Right lung (tissue), 5 donors: ENCODE results near the gene AGMO. TPM values are rescaled to one million over a fixed set of nuclear protein-coding genes. Genes with fewer than 3 reads are reported as not detected.

Experiments used
- DNase-seq, 2 donors: peaks; one replicate each; pipeline ENCODE4 v3.0.0-alpha.2; 2013
- polyA plus RNA-seq, 5 donors: library from polyadenylated mRNA; unstranded; fragments of 120-200 nt; gene quantifications; one replicate each; pipeline versions ENCODE4 v1.2.1 to v1.2.3, GENCODE V29; 2013; ENCODE audit warnings: inconsistent platforms in 1 of 5, low replicate concordance in 1 of 5; ENCODE audit not compliant: insufficient read length in 5 of 5, insufficient read depth in 1 of 5

Gene AGMO
- polyA plus RNA-seq, 5 donors: 0.36 to 0.79 (median 0.69) TPM

DNA sequence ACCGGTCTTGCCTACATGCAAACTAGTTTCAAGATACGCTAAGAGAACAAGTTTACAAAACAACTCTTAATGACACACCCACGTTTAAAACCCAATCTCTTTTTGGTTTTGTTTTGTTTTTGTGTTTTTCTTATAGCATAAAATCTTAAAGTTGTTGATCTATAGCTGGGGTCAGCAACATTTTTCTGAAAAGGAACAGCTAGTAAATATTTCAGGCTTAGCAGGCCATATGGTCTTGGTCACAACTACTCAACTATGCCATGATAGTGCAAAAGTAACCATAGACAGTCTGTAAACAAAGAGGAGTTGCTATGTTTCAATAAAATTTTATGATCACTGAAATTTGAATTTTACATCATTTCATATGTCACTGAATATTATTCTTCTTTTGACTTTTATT lies 327.4 kb downstream of the AGMO start:
- DNase-seq: no peak

DNA sequence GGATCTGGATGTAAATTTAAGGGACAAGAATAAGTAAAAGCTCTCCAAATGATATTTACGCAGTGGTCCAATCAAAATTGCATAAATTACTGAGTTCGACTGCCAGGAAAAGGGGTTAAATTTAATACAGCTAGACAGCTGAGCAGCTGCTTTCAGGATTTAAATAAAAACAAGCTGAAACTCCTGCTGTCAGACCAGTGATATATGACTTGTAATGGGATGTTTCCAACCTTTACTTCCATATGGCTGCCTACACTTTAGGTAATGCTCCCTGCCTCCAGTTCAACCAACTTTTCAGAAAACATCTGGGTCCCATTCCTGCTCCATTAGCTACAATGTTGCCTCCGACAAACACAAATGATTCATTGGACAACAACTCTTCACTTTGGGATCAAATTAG lies 333.0 kb downstream of the AGMO start:
- DNase-seq: no peak

DNA sequence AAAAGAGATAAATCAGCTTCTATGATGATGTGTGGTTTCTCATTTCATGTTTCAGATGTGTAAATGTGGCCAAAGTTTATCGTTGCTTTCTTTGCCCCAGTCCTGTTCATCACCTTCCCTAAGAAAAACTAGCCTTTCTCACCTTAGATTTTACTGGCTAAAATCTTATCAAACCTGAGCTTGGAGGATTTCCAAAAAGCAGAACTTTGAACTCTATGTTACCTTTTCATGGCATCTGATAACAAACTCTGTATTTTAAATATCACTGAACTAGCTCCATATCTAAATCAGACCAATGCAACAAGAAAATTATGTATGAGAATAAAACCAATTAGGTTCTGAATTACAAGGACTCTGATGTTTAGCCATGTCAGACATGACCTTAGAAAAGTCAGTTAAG lies 335.8 kb downstream of the AGMO start:
- DNase-seq: no peak

DNA sequence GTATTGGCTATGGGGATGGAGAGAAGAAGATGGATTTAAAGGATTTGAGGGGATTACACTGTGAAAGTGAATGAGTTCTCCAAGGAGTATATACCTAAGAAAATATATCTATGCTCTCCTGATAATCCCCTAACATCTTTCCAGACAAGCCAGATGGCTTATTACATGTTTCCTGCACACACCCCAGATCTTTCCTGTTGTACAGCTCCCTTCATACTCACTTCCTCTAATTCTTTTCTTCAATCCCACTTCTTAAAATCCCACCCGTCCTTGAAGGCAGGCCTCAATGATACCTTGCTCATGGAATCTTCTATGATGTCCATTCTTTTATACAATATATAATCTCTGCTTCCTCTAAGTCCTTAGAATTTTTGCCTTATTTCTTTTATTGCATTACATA lies 342.1 kb downstream of the AGMO start:
- no peak for DNase-seq

DNA sequence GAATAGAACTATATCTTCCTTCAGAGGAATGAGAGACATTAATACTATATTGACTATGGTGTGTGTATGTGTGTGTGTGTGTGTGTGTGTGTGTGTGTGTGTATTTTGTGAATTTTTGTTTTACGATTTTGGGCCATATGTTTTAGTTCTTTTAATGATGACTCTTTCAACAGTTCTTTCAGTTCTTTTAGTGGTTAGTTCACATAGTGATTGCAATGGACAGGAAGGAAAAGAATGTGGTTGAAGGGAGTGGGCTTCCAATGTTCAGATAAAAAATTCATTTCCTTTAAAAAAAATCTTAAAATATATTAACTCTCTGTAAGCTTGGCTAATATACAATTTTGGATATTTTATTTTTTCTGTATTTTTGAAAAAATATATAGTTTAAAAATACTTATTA lies 343.6 kb downstream of the AGMO start:
- no peak for DNase-seq

DNA sequence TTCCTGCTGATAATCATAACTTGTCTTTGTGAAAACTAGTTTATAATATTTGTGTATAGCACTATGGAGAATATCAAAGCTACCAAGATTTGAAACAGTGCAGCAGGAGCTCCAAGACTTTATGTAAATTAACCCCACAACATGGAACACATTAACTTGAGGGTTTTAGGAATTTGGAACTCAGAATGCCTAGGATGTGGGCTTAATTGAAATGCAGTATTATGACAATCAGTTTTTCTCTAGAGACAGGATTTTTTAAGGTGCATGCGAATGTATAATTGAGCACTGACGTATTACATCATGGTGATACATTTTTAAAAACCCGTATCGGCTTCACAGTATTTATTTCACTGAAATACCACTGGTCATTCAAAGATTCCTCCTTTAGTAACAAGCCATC lies 346.2 kb downstream of the AGMO start:
- DNase-seq: no peak

DNA sequence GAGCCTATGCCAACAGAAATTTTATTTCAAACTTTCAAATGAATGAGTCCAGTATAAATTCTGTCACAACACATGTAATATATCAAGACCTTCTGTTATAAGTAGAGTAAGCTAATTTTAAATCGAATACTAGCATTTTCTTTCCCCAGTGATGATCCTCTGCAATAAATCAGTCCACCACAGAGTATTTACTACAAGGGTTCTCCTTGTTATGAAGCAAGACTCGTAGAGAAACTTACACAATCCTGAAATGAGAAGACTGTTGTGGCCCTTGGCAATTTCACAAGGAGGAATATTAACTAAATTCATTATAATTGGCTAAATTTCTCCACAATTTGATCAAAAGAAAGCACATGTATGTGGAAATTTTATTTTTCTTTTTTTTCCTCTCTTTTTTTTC lies 346.8 kb downstream of the AGMO start:
- no peak for DNase-seq

DNA sequence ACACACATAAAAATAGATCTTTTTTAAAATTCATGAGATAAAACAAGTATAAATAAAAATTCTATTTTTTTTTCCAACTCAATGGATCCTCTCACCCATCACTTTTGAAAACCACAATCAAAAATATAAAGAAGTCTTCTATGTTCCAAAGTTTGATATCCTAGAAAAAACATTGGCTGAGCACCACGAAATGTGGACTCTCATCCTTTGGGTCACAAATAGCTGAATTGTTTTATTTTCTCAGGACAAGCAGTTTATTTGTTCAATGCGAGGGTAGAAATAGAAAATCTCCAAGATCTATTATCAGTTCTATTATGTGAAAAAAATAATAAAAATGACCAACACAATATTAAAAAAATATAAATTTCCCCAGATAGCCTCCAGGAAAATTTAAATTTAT lies 348.7 kb downstream of the AGMO start:
- DNase-seq: no peak

DNA sequence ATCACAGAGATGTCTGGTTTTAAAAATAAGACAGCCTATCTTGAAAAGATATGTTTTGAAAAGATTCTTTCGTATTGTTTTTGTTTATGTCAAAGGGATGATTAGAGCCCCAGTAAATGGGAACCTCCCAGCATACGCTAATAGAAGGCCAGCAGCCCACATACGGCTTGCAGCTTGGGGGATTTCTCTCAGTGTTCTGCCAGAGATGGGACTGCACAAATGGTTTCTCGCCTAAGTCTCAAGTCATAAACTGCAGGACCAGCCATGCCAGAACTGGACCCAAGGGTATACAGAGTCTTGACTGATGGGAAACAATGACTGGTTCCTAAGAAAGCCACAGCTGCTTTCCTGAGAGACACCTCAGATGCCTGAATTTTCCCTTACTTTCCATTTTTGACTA lies 352.4 kb downstream of the AGMO start:
- no peak for DNase-seq

DNA sequence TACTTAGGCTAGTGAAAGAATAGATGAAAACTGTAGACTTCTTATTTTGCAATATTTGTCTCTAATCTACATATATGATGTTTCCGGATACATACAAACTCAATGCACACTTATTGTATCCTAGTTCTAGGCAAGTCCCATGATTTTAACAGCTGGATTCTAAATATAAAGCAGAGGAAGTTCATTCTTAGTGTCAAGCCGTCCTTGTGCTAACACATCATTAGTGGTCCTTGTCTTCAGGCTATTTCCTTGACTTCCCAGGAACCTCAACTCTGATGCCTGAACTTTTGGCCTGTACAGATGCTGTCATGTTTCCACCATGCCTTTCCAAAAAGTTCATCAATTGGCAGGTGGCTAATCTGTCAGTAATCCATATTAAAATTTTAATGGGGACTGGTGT lies 357.4 kb downstream of the AGMO start:
- DNase-seq: peak; percentile 15 to 29

DNA sequence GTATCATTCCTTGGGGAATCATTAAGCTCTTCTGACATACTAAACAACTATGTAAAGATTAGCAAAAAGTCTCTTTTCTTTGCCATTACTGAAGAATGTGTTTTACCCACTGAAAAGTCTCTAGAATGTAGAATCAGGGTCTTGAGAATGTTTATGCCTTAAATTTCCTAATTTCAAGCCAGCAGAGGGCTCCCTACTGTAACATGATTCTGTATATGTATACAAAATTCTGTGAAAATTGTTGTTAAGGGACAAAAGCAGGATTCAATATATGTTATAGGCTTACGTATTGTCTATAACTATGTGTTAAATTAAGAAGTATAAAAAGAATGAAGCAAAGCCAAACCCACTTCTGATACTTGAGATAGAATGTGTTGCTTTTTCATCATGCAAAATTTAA lies 362.3 kb downstream of the AGMO start:
- peak in 1 of 2 donors; percentile 36 for DNase-seq

DNA sequence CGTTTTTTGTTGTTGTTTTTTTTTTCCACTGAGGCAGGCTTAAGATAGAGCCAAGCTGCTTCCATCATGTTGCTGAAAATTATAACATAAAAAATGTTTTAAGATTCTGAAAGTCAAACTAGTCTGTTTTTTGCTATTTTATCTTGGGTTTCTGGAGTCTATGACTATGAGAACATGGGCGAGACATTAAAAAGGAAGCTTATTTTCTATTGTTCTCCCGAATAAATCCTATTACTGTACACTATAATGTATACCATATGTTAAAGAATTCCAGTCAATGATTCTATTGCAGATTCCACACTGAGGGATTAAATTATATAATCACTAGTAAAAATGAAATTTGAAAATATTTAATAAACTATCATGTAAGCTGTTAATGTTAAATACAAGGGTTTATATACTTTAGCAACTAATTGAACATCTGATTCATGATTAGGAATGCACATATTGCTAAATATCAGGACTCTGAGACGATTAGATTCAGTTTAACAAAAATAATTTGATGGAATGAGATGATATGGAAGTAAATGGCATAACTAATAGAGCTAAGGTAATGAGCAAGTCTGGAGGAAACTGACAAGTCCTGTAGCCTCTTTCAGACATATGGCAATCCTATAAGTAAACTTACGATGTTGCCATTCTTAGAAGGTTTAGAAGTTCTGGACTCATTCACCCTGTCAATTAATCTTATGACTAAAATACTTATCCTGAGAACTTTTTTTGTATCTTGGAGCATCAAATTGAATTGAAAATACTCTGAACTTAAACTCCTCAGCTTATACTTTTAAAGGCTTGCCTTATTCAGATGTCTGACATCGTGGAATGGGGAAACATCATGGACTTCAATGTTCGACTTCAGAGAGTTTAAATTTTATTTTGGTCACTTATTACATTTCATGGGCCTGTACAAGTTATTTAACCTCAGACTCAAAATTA lies 364.5 kb downstream of the AGMO start:
- no peak for DNase-seq

DNA sequence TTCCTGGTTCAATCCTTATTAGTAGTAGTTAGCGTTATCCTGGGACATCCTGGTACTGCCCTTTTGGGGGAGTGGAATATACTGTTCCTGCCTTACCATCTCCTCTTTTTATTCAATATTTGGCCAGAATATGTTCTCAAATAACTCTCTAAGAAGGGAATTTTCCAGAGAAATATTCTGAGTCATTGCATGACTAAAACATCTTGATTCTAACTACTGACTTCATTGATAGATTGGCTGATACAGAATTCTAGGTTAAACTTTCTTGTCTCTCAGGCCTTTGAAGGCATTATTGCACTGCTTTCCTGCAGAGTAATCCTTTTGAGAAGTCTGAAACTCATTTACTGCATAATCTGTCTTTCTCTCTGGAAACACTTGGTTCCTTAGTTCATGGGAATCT lies 383.8 kb downstream of the AGMO start:
- no peak for DNase-seq

DNA sequence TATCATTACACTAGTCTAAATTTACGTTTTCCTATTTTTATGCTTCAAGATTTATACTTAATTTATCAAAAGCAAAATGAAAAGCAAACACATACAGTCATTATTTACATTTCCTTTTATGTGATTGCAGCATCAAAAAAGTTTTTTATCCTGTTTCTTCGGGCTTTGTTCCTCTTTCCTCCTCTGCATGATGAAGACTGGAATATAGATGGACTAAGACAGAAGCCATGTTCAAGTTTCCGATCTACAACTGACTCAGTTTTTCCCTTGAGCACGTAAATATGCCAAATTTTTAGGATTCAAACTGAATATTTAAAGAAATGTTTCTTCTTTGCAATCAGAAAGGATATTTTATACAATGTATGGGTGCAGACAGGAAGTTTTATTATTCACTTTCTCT lies 385.7 kb downstream of the AGMO start:
- DNase-seq: no peak

DNA sequence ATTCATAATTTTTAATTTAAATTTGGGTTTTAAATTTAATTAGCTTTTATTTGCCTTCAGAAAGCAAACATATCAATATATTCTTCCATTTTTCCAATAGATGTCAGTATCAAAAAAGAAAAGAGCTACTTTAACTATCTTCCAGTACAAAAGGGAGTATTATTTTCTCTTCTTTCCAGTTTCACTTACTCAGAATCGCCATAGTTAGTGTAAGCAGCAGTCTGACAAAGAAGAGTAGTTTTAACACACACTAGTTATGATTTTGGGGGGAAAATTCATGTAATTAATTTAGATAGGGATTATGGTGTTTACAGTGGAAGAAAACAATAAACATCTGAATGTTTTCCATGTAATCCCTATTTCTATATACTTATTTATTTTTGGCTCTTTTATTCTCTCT lies 386.7 kb downstream of the AGMO start:
- peak in 1 of 2 donors; percentile 8 for DNase-seq

DNA sequence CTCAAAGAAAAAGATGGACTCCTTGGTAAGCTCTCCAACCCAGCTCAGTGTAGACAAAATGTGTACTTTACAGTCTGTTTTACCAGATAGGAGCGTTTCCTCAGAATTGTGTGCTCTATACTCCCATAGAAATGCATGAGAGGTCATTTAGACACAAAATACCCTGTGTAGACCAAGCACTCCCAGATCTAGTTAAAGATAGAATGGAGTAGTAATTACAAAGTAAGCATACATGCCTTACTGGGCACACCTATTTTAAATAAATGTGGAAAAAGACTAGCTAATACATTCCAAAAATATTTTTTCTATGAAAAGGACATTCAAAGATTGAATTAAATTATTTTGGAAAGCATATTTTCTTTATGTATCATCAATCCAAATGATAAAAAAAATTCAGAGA lies 387.3 kb downstream of the AGMO start:
- no peak for DNase-seq

DNA sequence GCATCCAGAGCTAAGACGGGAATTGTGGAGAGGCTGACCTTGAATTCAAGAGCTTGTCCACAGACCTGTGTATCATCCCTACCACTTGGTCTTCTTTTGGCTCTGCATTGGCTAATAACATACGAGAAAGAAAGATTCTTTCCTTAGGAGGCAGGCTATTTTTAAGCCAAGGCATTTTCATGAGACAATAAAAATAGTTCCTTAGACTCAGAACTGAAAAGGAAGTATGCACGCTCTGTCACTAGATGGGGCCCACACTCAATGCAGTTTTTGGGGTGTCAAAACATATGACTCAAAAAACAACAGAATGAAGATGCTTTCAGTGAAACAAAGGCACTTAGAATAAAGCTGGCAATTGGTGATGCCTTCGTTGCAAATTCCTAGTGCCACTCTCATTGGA lies 393.3 kb downstream of the AGMO start:
- no peak for DNase-seq

DNA sequence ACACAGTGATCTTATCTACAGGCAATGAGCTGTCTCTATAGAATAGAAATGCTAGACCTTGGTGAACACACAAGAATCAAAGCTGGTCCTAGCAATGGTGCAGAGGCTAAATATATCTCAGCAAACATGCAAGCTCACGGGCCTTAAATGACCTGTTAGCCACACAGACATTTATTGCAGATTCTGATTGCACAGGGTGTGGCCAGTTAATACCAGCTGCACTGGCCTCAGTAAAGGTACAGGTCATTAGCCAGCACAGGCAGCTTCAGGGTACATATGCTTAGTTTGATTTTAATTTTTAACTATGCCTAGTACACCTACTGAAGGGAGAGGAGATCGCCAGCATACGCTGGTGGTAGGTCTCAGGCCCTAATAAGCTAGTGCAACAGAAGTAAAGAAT lies 393.9 kb downstream of the AGMO start:
- no peak for DNase-seq

DNA sequence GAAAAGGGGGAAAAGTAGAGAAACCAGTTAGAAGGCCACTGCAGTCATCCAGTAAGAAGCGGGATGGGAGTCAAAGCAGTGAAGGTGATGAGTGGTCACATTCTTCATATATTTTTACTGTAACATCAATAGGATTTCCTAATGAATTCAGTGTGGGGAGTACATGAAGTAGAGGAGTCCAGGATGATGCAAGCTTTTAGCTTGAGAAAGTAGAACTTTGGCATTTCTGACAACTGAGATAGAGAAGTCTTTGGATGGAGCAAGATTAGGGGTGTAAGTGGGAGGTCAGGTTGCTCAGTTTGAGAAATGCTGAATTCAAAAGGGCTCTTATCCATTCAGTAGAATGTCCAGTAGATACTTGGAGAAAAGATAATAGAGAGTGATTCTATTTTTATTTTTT lies 395.2 kb downstream of the AGMO start:
- DNase-seq: no peak

DNA sequence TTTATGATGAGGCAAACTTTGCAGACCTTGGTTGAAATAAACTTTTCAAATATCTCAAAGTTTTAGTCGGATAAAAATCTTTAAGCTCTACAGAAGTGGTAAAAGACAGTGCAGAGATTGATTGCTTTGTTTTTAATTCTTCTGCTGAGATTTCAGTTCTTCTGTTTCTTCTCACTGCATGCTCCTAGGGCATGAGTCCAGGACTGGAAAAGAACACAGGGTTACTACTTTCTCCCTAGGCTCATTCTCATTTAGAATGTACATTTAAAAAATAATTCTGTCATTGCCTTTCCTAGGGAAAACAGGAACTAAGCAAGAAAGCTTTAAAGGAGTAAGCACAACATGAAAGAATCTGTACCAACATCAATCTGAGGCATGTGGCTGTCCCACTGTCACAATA lies 402.6 kb downstream of the AGMO start:
- no peak for DNase-seq

DNA sequence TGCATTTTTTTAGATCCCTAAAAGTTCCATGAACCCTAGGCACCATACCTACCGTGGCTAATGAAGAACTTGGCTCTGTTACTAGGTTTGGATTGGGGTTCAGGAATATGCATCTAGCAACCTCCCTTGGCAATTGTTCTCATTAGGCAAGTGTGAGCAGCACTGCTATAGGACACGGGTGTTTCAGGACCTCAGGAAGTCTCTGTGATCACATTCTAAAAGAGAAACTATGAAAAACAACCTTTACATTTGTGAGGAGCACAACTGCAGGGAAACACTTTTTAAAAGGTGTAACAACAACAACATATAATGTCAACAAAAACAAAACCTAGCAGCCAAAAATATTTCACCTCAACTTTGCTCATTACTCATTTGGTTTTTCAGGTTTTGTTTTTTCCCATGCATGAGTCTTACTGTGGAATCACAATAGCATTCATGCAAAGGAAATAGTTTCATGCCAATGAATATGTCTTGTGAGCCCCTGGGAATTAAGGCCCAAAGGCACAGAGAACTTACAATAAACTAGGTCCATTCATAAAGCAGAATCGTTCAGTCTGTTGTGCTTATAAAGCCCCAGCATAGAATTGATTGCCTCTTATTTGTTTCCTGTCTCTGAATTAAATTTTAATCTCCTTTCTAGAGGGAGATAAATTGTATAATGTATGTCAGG lies 403.5 kb downstream of the AGMO start:
- DNase-seq: no peak
